Measurements from ENCODE around the gene LRRC75B. TPM values are rescaled to one million over a fixed set of nuclear protein-coding genes. Genes with fewer than 3 reads are reported as not detected.
"Not testable (repeated sequence)": the region's sequence is repeated elsewhere in the genome, so short reads cannot be mapped to it uniquely, and the experiment has no call there.

Gene LRRC75B, protein sequence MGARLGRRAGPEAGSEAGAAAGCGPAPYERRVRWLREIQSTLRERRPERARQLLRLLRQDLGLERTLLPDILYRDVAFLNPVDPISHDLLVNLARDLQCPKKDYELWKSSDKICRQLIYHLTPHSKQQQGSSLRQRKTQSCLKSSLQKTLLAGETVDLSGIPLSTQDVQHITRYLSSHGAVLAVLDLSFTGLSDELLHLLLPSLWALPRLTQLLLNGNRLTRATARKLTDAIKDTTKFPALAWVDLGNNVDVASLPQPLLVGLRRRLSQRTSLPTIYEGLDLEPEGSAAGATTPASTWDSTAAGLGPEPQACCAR
- 17.3 TPM for total RNA-seq (ENCODE audit: insufficient read depth, low replicate concordance)

DNA sequence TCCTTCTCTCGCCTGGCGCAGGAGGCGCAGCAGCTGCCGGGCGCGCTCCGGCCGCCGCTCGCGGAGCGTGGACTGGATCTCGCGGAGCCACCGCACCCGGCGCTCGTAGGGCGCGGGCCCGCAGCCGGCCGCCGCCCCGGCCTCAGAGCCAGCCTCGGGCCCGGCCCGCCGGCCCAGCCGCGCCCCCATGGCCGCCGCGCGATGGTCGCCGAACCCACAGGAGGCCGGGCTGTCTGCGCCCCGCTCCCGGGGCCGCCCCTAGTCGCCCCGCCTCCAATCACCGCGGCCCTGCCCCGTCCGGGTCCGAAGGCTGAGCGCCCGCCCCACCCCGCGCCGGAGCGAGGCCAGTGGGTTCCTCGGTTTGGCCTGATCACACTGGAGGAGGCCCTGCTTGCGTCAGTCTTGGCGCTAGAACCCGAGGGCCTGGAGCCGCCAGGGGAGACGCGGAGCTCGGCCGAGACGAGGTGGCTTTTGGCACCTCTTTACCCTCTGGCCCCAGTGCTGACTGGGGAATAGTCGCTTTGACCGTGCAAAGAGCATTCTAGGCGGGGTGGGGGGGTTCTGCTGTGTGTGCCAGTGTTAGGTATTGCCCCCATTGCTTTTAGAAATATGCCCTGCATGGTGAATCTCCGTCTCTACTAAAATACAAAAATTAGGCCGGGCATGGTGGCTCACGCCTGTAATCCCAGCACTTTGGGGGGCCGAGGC, at the start of gene LRRC75B:
Gene LRRC75B, minus strand, starts transcription at position 223 of the 708 bp plus-strand sequence. Its CDS starts 34 bp downstream, at position 189.
- peak; percentile 94 for DNase-seq (ENCODE audit: low spot score)

DNA sequence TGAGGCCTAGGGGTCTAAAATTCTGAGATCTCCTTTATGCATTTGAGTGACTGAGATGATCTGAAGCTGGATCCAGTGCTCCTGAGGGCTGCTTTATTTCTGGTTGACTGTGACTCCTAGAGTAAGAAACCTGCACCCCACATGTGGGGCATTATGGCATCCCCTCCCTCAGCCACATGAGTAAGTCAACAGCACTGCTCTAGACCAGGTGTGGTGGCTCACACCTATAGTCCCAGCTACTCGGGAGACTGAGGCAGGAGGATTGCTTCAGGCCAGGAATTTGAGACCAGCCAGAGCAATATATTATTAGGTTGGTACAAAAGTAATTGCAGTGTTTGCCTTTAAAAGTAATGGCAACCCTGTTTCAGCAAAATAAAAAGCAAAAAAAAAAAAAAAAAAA, 49.4 kb upstream of the LRRC75B start:
- not testable (repeated sequence) for DNase-seq (ENCODE audit: low spot score)

DNA sequence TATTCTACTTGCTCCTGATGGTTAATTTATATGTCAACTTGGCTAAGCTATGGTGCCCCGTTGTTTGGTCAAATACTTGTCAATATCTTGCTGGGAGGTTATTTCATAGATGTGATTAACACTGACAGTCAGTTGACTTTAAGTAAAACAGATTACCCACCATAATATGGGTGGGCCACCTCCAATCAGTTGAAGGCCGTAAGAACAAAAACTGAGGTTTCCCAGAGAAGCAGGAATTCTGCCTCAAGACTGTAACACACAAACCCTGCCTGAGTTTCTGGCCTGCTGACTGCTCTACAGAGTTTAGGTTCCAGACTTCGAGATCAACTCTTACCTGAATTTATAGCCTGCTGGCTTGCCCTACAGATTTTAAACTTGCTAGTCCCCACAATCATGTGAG, 43.6 kb upstream of the LRRC75B start:
- not testable (repeated sequence) for DNase-seq (ENCODE audit: low spot score)

DNA sequence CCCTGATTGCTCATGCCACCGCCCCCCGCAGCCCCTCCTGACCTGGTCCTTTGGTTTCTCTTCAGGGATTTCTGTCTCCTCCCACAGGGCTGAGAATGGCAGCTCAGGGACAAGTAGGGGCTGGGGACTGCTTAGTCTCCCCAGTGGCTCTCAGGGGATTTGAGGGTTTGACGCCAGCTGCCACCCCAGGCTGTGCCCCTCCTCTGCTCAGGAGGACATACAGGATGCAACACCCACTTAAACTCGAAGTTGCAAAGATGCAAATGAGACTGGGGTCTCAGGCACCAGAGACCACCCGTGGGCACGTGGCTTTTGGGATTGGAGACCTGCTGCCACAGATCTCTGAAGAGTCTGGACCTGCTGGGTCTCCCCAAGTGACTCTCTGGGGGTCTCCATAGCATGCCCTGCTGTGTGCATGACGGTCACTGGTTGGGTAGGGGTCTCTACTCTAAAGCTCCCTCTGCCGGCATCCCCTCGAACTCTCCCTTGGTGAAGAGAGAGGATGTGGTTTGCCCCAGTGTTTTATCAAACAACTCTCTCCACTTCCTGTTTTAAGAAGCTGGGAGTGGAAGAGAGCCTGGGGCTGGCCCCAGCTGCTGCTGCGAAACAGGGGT, 42.0 kb upstream of the LRRC75B start:
- DNase-seq (ENCODE audit: low spot score): not testable (repeated sequence)

DNA sequence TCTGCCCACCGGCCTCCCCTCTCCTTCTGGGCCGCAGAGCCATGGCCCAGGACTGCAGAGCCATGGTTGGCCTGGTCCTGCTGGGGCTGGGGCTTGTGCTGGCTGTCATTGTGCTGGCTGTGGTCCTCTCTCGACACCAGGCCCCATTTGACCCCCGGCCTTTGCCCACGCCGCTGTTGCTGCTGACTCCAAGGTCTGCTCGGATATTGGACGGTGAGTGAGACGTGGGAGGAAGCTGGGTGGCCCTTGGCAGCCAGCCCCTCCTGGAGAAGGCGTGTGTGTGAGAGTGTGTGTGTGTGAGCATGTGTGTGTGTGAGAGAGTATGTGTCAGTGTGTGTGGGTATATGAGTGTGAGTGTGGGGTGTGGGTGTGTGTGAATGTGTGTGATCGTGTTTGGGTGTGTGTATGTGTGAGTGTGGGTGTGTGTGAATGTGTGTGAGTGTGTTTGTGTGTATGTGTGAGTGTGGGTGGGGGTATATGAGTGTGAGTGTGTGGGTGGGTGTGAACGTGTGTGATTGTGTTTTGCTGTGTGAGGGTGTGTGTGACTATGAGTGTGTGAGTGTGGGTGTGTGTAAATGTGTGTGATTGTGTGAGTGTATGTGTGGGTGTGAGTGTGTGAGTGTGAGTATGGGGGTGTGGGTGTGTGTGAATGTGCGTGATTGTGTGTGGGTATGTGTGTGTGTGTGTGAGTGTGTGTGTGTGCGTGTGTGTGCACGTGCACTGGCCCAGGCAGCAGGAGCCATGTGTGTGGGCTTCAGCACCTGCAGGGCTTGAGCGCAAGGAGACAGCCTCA, 40.6 kb upstream of the LRRC75B start:
- peak; percentile 27 for DNase-seq (ENCODE audit: low spot score)

DNA sequence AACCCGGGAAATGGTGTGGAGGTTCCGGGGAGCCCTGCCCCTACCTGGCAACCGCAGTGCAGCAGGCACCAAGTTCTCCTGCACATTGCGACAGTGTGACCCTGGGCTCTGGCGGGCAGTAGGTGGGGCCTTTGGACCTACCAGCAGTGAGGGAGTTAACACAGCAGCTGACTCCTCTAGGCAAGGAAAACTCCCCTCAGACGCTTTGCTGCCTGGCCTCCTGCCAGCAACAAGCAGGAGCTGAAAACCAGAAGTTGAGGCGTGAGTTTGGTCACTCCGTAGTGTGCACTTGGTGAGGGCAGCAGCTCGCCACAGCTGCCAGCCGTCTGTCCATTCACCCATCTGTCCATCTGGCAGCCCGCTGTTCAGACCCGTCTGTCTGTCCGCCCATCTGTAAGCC, 39.8 kb upstream of the LRRC75B start:
- DNase-seq (ENCODE audit: low spot score): peak; percentile 33

DNA sequence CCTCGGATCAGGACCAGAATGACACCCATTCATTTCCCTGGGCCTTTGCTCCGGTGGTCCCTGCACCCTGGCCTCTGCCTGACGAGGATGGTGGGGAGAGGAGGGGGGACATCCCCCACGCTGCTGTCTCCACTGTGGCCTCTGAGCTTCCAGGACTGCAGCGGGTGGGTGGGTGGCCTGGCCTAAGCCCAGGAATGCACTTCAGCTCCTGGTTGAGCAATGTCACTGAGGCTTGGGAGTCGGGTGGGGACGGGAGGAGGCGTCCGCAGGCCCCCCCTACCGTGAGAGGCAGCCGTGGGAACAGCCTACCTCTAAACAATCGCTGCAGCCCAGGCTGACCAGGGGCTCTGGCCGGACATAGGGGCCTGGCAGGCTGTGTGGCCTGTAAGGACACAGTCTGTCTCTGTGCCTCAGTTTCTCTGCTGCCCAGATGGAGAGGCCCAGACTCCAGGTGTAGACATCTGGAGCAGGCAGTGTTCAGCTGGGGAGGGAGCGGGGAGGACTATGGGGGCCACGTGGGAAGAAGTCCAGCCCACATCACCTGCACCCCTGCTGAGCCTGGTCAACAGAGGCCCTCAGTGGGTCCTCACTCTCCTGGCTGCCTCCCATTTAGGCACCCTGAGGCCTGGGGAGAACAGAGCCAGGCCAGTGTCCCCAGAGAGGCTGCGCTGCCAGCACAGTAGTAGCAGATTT, 38.7 kb upstream of the LRRC75B start:
- DNase-seq (ENCODE audit: low spot score): peak; percentile 37

DNA sequence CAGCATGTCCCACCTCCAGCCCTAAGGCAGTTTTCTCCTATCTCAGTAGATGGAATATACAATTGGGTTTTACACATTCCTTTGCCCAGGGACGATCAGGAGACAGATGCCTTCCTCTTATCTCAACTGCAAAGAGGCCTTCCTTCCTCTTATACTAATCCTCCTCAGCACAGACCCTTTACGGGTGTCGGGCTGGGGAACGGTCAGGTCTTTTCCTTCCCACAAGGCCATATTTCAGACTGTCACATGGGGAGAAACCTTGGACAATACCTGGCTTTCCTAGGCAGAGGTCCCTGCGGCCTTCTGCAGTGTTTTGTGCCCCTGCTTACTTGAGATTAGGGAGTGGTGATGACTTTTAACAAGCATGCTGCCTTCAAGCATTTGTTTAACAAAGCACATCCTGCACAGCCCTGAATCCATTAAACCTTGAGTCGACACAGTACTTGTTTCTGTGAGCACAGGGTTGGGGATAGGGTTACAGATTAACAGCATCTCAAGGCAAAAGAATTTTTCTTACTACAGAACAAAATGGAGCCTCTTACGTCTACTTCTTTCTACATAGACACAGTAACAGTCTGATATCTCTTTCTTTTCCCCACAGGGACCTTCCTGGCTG, 38.0 kb upstream of the LRRC75B start:
- peak; percentile 18 for DNase-seq (ENCODE audit: low spot score)

DNA sequence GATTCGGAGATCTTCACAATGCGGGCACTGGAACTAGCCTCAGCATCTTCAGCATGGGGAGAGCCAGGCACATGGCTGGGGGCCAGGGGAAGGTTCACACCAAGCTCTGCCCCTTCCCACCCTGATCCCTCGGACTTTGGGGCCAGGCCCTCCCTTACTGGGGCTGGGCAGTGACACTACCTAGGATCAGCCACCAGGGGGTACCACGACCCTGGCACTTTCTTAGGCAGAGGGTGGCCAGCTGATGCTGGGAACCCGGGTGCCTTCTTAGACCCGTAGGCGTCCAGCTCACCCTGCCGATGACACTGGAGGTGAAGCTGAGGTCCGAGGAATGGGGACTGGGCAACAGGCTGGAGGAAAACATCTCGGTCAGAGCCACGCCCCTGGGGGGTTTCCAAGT, 36.2 kb upstream of the LRRC75B start:
- not testable (repeated sequence) for DNase-seq (ENCODE audit: low spot score)

DNA sequence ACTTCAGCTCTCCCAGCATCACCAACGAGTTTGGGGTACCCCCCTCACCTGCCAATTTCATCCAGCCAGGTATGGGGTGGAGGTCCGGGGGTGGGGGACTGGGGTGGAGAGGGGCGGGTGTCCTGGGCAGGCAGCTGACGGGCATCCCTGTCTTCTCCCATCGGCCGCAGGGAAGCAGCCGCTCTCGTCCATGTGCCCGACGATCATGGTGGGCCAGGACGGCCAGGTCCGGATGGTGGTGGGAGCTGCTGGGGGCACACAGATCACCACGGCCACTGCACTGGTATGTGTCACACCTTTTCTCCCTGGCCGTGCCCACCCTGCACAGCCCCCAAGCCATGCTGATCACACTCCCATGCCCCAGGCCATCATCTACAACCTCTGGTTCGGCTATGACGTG, 35.0 kb upstream of the LRRC75B start:
- not testable (repeated sequence) for DNase-seq (ENCODE audit: low spot score)

DNA sequence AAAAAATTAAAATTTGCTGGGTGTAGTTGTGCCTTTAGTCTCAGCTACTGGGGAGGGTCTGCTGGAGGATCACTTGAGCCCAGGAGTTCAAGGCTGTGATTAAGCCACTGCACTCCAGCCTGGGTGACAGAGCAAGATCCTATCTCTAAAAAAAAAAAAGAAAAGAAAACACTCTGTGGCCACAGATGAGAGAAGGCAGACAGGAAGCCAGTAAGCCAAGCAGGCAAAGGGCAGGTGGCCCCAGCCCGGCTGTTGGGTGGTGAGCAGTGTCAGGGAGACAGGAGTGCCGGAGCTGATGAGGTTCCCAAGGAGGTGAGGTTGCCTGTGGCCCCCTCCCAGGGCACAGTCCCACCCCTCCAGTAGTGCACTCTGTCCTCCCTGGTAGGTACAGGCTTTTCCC, 29.7 kb upstream of the LRRC75B start:
- DNase-seq (ENCODE audit: low spot score): not testable (repeated sequence)

DNA sequence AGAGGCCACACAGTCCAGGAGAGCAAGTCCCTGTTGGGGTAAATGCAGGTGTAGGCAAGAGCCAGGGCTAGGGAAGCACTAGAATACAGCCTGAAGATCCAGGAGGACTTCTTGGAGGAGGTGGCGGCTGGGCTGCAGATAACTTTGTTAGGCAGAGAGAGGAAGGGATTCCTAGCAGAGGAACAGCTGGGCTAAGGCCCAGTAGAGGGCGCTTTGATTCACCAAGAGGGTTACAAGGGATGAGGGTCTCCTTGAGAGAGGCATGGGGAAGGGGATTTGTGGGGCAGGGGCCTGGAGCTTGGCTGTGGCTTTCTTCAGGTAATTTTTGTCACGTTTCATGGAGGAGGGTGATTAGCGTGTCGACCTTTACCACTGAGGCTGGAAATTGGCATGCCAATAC, 28.4 kb upstream of the LRRC75B start:
- not testable (repeated sequence) for DNase-seq (ENCODE audit: low spot score)

DNA sequence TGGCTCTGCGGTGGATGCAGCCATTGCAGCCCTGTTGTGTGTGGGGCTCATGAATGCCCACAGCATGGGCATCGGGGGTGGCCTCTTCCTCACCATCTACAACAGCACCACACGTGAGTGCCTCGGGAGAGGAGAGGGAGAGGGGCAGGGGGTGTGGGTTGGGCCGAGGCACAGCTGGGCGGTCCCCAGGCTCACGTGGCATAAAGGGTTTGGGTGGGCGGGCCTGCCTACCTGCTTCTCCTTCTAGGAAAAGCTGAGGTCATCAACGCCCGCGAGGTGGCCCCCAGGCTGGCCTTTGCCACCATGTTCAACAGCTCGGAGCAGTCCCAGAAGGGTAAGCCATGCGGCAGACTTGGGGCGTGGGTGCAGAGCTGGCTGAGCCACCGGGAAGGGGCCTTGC, 21.9 kb upstream of the LRRC75B start:
- DNase-seq (ENCODE audit: low spot score): not testable (repeated sequence)

DNA sequence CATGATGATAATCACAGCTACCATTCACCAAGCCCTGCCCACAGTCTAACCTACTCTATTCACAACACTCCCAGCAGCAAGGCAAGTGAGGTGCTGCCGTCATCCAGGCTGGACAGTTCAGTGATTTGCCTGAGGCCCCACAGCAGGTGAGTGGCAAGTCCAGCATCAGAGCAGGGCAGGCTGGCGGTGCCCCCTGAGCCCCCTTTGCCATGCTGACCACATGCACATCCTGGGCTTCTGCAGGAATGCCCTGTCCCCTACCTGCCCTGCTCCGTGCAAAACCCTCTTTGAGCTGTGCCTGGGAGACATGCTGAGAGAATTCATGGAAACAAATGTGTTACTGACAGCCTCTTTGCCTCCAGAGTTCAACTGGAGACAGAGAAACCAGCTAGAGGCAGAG, 17.0 kb upstream of the LRRC75B start:
- not testable (repeated sequence) for DNase-seq (ENCODE audit: low spot score)

DNA sequence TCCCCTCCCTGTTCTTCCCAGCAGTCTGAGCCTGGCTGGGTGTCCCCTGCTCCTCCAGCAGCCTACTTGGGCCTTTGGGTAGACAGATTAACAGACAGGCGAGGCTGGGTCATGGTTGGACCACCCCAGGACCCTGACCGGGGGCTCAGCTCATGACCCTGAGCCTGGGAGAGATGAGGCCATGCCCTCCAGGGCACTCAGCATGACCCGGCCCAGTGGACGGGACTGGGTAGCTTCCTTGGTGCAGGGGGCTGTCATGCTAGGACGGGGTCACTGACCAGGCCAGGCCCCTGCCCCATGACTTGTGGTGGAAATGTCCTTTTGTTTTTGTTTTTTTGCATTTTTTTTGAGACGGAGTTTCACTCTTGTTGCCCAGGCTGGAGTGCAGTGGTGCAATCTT, 15.5 kb upstream of the LRRC75B start:
- not testable (repeated sequence) for DNase-seq (ENCODE audit: low spot score)

DNA sequence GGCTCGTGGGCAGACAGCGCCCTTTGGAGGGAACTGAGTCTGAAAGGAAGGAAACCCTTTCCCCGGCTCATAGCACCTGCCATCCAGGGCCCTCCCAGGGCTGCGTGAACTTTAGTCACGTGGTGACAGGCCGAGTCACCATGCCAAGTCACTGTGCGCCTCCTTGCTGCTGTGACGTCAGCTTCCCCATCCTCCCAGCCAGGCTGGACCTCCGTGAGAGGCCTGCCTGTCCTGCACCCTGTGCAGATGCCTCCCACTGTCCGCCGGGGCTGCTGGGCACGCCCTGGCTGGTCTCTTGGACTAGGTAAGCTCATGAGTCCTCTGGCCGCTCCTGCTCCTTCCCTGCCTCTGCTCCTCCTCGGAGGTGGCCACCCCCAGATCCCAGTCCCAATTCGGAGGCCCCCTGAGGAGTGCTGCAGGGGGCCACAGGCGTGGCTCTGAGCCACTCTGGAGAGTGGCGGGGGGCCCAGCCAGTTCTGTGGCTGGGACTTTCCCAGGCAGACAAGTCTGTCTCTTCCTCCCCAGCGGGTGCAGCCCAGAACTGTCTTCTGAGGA, 14.6 kb upstream of the LRRC75B start:
- not testable (repeated sequence) for DNase-seq (ENCODE audit: low spot score)

DNA sequence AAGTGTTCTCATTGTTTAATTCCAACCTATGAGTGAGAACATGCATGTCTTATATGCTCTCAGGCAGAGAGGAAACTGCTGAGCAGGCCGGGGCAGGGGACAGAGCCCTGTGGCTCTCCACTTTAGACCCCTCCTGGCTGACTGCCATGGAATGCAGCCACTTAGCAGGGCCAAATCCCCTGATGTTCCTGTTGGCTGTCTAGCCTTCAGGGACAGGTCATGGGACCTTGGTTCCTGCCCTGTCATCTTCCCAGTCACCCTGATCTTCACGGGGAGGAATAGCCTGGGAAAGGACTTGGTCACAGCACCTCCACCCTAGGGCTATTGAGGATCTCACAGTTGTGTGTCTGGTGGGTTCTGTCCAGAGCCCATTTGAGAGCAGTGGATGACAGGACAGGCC, 13.5 kb upstream of the LRRC75B start:
- DNase-seq (ENCODE audit: low spot score): not testable (repeated sequence)

DNA sequence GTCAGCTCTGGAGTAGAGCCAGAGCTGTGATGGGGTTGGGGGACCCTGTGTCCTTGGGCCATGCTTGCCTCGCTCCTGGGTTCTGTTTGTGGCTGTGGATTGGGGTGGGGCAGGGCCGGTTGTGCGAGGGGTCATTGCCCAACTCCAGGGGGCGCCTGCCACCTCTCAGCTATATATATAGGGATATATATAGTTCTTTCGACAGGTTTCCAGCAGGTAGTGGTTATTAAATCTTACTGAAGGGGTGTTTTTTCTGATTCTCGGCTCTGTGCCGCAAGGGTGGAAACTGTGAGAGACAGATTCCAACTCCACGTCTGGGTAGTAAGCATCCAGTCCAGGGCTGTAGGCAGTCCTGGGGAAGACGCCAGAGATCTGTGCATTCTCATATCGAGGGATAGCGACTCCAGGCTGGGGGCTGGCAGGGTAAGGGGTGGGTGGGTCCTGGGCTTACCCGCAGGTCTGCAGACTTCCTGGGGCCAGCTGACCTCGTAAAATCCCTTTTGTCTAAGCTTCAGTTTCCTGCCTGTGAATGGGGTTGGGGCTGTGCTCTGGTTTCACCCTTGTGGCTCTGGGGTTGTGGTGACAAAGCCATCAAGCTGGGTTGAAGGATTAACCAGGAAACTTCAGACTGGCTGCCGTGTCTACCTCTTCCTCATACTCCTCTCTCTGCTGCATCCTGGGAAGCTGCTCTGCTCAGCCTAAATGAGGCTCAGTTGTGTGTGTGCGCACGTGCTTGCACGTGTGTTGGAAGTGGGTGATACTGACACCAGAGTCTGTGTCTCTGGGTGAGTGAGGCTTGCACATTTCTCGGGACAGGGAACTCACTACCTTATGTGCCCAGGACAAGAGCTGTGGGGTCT, 11.1 kb upstream of the LRRC75B start:
- DNase-seq (ENCODE audit: low spot score): peak; percentile 88

All from umbilical cord (tissue), 2 donors.